ENCODE measurements around the gene IRF9. TPM values are rescaled to one million over a fixed set of nuclear protein-coding genes. Genes with fewer than 3 reads are reported as not detected.
"Not testable (repeated sequence)": the region's sequence is repeated elsewhere in the genome, so short reads cannot be mapped to it uniquely, and the experiment has no call there.

Gene IRF9
- polyA plus RNA-seq, 6 donors from 2014 or later: 86.7 to 140 (median 97.2) TPM

DNA sequence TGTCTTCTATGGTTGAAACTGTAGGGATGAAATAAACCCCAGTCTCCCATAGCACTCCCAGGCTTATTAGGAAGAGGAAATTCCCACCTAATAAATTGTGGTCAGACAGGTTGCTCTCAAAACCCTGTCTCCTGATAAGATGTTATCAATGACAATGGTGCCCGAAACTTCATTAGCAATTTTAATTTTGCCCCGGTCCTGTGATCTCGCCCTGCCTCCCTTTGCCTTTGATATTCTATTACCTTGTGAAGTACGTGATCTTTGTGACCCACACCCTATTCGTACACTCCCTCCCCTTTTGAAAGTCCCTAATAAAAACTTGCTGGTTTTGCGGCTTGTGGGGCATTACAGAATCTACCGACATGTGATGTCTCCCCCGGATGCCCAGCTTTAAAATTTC, 41.5 kb downstream of the IRF9 start:
- ATAC-seq (ENCODE audit: low read depth in 2 of 2); H3K27me3 Mint-ChIP-seq; H3K9me3 Mint-ChIP-seq; DNase-seq; H3K4me3 Mint-ChIP-seq: not testable (repeated sequence)
- peak overlapping the region in 1 of 6 donors; percentile 32 for H3K27ac Mint-ChIP-seq
- H3K4me1 Mint-ChIP-seq: peaks cover 41 to 55% (median 45%) of the 10 kb centered on the region in 3 donors
- H3K36me3 Mint-ChIP-seq: peaks cover 27 to 42% of the 10 kb centered on the region in 2 donors

DNA sequence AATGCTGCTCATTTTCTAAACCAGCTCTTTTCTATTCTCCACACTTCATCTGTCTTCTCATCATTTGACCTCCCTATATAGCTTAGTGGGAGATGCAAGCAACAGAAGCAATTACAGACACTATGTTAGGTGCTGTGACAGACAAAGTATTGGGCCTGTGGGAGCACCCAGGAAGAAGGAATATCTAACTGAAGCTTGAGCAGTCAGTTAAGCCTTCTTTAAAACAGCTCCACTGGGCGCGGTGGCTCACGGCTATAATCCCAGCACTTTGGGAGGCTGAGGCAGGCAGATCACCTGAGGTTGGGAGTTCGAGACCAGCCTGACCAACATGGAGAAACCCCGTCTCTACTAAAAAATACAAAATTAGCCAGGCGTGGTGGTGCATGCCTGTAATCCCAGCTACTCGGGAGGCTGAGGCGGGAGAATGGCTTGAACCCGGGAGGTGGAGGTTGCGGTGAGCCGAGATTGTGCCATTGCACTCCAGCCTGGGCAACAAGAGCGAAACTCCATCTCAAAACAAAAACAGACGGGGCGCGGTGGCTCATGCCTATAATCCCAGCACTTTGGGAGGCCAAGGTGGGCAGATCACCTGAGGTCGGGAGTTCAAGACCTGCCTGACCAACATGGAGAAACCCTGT, 42.3 kb downstream of the IRF9 start:
- H3K4me1 Mint-ChIP-seq: peaks cover 40 to 53% (median 49%) of the 10 kb centered on the region in 3 donors
- not testable (repeated sequence) for DNase-seq; H3K27ac Mint-ChIP-seq; ATAC-seq (ENCODE audit: low read depth in 2 of 2); H3K4me3 Mint-ChIP-seq; H3K9me3 Mint-ChIP-seq; H3K27me3 Mint-ChIP-seq
- H3K36me3 Mint-ChIP-seq: peaks cover 30 to 42% of the 10 kb centered on the region in 2 donors

- H3K27ac Mint-ChIP-seq: peak overlapping the region in 3 of 6 donors; percentile 24 to 82 (median 66)
- ATAC-seq (ENCODE audit: low read depth in 2 of 2): no peak
- peak overlapping the region in 2 of 8 donors; percentile 10 to 59 for H3K4me3 Mint-ChIP-seq
- no peak for DNase-seq
- H3K36me3 Mint-ChIP-seq: peaks cover 34 to 42% of the 10 kb centered on the region in 2 donors
- H3K9me3 Mint-ChIP-seq: peaks cover 0 to 2% (median 0%) of the 10 kb centered on the region in 7 donors
- H3K27me3 Mint-ChIP-seq: no peaks in the 10 kb centered on the region
- peaks cover 30 to 42% (median 38%) of the 10 kb centered on the region in 3 donors for H3K4me1 Mint-ChIP-seq
These were observed 43.4 kb downstream of the IRF9 start for GRCh38 chr14:24204163-24205146.

DNA sequence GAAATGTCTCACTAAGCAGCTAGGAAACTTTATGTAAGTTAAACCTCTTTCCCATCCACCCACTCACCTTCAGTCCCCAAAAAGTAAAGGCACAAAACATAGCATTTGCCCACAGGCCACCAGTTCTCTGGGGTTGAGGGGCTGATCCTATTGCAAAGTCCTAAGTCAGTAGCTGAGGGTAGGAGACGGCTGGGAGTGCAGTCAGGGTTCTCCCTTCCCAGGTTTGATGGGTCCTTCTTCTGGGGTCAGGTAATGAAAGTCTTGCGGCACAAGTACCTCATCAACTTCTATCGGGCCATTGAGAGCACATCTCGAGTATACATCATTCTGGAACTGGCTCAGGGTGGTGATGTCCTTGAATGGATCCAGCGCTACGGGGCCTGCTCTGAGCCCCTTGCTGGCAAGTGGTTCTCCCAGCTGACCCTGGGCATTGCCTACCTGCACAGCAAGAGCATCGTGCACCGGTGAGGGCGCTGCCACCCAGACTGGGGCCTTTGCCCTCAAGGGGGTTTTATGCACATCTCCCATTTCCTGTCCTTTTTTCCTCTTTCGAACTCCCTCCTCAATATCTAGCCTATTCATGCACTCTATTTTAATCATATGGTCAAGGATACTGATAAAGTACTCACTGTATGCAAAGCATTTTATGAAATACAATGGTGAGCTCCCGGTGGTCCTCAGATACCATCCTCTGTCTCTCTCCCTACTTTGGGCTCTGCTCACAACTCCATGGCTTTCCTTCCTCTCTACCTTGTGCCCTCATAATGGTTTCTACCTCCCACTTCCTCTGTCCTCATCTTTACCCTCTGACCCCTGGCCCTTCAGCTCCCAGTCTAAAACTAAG, 45.4 kb downstream of the IRF9 start:
- H3K9me3 Mint-ChIP-seq: peaks cover 0 to 2% (median 0%) of the 10 kb centered on the region in 7 donors

DNA sequence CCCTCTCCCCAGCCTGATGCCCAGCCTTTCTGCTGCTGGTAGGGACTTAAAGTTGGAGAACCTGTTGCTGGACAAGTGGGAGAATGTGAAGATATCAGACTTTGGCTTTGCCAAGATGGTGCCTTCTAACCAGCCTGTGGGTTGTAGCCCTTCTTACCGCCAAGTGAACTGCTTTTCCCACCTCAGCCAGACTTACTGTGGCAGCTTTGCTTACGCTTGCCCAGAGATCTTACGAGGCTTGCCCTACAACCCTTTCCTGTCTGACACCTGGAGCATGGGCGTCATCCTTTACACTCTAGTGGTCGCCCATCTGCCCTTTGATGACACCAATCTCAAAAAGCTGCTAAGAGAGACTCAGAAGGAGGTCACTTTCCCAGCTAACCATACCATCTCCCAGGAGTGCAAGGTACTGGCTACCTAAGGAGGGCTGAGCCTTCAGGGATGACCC, 46.1 kb downstream of the IRF9 start:
- Mint-ChIP-seq H3K36me3 (peaks cover 37 to 47% of the 10 kb centered on the region in 2 donors), H3K27ac (peak overlapping the region; percentile 71 to 96 (median 88)), H3K4me3 (peak overlapping the region in 5 of 8 donors; percentile 13 to 61 (median 34)), H3K27me3 (no peaks in the 10 kb centered on the region), H3K4me1 (peaks cover 46 to 56% (median 47%) of the 10 kb centered on the region in 3 donors), H3K9me3 (peaks cover 0 to 2% (median 0%) of the 10 kb centered on the region in 7 donors)
- DNase-seq (peak; percentile 33), ATAC-seq (ENCODE audit: low read depth in 2 of 2) (peak; percentile 78 to 84)

More for the DNA sequence above, 45.4 kb downstream of the IRF9 start:
- Mint-ChIP-seq H3K4me1 (peaks cover 43 to 52% (median 44%) of the 10 kb centered on the region in 3 donors), H3K27me3 (no peaks in the 10 kb centered on the region), H3K27ac (peak overlapping the region; percentile 71 to 96 (median 88)), H3K4me3 (peak overlapping the region in 3 of 8 donors; percentile 13 to 61 (median 57)), H3K36me3 (peaks cover 38 to 49% of the 10 kb centered on the region in 2 donors)
- no peak for DNase-seq
- ATAC-seq (ENCODE audit: low read depth in 2 of 2): no peak

DNA sequence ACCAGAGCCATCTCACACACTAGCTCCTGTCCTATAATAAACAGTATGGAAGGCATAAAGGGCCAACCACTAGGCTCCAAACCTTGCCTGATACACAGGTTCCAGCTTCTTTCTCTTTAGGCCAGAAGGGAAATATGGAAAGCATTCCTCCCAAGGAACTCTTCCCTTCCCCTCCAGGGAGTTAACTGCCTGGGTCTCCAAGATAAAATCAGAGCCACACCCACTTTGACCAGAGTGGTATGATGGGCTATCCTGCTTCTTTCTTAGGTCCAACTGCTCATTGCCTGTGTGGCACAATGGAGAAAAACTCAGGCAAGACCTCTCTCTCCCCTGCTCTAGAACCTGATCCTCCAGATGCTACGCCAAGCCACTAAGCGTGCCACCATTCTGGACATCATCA, 46.6 kb downstream of the IRF9 start:
- DNase-seq: no peak
- peaks cover 46 to 61% (median 52%) of the 10 kb centered on the region in 3 donors for H3K4me1 Mint-ChIP-seq
- no peaks in the 10 kb centered on the region for H3K27me3 Mint-ChIP-seq
- peaks cover 35 to 45% of the 10 kb centered on the region in 2 donors for H3K36me3 Mint-ChIP-seq
- peak overlapping the region in 1 of 8 donors; percentile 61 for H3K4me3 Mint-ChIP-seq
- peak in 1 of 2 donors; percentile 27 for ATAC-seq (ENCODE audit: low read depth in 2 of 2)
- H3K27ac Mint-ChIP-seq: peak overlapping the region in 4 of 6 donors; percentile 12 to 73 (median 46)
- H3K9me3 Mint-ChIP-seq: peaks cover 0 to 2% (median 0%) of the 10 kb centered on the region in 7 donors

DNA sequence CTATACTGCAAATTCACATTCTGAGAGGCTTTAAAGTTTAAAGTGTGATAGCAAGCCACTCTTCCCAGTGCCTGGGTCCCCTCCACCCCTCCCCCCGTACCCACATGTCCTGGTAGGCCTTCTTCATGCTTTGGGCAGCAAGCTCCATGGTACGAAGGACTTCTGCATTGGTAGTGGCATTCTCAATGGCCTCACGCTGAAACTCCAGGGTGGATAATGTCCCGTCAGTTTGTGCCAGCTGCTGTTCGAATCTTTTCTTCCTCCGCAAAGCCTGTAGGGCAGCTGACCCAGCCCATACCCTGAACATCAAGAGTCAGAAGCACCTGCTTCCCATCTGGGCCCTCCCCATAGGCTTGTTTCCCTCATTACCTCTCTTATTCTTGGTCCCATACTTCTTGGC, 50.2 kb downstream of the IRF9 start:
- DNase-seq (no peak), ATAC-seq (ENCODE audit: low read depth in 2 of 2) (no peak)
- no peaks in the 10 kb centered on the region for H3K27me3 Mint-ChIP-seq
- H3K9me3 Mint-ChIP-seq: no peaks in the 10 kb centered on the region
- H3K27ac Mint-ChIP-seq: peak overlapping the region in 5 of 6 donors; percentile 54 to 99 (median 98)
- H3K4me1 Mint-ChIP-seq: peaks cover 53 to 83% (median 62%) of the 10 kb centered on the region in 3 donors
- H3K36me3 Mint-ChIP-seq: peaks cover 22 to 27% of the 10 kb centered on the region in 2 donors
- H3K4me3 Mint-ChIP-seq: peak overlapping the region in 4 of 8 donors; percentile 47 to 98 (median 93)

DNA sequence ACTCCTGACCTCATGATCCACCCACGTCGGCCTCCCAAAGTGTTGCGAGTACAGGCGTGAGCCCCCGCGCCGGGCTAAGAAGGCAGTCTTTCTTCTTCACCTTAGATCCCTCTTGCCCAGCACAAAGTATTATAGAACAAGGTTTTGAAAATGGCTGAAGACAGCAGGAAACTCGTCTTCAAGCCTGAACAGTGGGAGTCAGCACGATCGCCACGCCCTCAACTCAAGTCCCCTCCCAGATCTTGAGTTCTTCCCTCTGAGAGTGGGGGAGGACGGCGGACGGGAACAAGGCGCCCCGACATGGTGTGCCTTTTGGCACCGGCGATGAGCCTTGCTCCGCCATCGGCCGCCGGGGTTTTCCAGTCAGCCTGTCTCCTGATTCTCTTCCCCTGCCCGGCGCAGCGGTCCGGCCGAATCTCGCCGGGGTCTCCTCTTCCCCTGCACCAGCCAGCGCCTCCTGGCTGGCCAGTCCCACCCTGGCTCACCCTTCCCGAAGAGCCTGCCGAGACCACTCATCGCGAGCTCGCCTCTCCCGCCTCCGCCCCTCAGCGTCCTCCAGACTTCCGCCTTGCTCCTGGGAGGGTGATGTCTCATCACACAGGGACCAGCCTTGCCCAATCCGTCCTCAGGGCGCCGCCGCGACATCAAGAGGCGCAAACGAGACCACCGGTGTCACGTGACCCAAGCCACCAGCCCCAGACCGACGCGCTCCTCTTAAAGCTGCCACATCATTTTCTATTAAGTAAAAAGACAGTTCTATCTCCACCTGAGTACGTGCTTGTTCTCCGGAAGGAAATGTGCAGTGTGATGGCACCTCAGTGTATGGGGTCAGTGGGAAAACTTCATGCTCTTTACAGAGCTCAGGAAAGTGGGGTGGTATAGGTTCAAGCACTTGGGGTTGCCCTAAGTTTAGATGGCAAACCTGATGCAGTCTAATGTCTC, 52.1 kb downstream of the IRF9 start, which contains the start of gene CHMP4A:
CHMP4A (minus strand) TSS at position 565 of the 942 bp plus-strand sequence; CDS start at position 516, 49 bp downstream.
- Mint-ChIP-seq H3K36me3 (peaks cover 10 to 17% of the 10 kb centered on the region in 2 donors), H3K4me3 (peak within 1 kb of the TSS; percentile 91 to 99 (median 96)), H3K9me3 (no peaks in the 10 kb centered on the region), H3K27me3 (no peaks in the 10 kb centered on the region), H3K4me1 (peaks cover 38 to 71% (median 53%) of the 10 kb centered on the region in 3 donors), H3K27ac (peak within 1 kb of the TSS; percentile 97 to 100 (median 99))
- DNase-seq (peak; percentile 95), ATAC-seq (ENCODE audit: low read depth in 2 of 2) (peak; percentile 76 to 77)

DNA sequence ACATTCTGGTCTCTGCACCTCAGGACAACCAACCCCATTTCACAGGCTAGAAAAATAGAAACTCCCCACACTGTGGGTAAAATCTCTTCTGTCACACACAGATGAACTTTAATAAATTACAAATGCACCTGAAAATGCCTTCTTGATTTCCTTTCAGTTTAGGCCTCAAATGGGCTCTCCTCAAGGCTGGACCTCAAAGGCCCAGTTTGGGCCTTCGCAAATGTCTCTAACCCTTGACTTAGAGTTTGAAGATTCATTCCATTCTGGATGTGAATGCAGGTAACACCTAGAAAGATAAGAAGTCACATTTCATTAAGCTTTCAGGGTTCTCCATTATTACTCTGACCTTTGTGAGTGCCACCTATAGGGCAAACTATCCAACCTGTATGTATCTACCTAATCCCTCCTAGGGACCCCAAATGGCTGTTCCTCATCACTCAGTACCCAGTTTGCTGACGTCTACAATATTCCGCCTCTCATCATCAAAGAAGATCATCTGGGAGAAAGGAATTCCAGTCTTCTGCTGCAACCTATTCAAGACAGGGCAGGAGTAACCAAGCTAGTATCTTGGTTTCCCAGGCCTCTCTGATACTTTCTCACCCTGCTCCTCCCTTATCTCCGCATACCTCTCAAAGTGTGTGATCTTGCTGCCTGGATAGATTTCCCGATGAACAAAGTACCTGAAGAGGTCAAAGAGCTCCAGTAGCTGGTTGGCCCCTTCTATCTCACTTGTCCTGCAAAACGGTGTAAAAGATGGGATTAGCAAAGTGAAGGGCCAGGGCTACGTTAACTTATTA, 53.0 kb downstream of the IRF9 start:
- ATAC-seq (ENCODE audit: low read depth in 2 of 2) (no peak), DNase-seq (no peak)
- Mint-ChIP-seq H3K27ac (peak overlapping the region; percentile 97 to 100 (median 99)), H3K4me1 (peaks cover 38 to 71% (median 53%) of the 10 kb centered on the region in 3 donors), H3K4me3 (peak overlapping the region; percentile 74 to 99 (median 94)), H3K36me3 (peaks cover 10 to 17% of the 10 kb centered on the region in 2 donors), H3K9me3 (no peaks in the 10 kb centered on the region), H3K27me3 (no peaks in the 10 kb centered on the region)

DNA sequence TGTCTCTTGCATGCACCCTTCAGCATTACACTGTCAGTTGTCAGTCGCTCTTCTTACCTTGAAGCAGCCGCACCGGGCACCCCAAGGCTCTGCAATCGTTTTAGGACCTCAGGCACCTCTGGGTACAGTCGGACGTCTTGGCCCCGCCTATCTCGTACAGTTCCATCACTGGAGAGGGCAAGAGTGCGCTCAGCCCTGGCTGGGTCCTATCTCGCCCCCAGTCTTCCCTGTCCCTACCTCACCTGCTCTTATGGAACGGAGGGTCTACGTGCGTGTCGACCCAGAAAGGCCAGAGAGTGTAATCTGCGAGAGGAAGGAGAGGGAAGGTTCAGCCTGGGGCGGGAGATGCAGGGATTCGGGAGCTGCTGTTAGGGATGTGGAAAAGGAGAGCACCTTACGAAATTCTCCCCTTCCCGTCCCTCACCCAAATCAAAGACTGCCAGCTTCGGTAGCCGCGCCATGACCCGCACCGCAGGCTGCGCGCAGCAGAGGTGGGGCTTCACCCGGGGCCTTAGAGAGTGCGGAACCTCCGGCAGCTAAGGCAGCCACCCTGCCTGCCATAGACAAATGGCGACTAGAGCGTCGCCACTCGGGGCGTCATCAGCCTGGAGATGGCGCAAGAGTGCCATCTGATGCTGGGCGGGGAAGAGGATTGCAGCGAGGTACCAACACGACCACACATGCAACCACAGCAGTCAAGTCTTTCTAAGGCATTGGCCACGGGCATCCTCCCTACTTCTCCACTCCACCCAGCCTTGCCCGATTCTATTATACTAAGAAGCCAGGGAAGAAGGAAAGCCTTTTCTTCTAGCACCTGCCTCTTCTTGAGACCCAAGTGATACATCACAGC, 54.7 kb downstream of the IRF9 start, which contains the start of gene MDP1:
MDP1 (minus strand) TSS at position 572 of the 850 bp plus-strand sequence; CDS start at position 461, 111 bp downstream.
- Mint-ChIP-seq H3K27ac (peak within 1 kb of the TSS; percentile 79 to 99 (median 98)), H3K27me3 (no peaks in the 10 kb centered on the region), H3K36me3 (peaks cover 0 to 10% of the 10 kb centered on the region in 2 donors), H3K4me3 (peak within 1 kb of the TSS; percentile 91 to 97 (median 94)), H3K9me3 (no peaks in the 10 kb centered on the region), H3K4me1 (peaks cover 37 to 59% (median 43%) of the 10 kb centered on the region in 3 donors)
- ATAC-seq (ENCODE audit: low read depth in 2 of 2) (peak; percentile 71 to 72), DNase-seq (peak; percentile 85)
